Tibial nerve (tissue), 4 donors: ENCODE results near the gene HK3.

Source experiments
- EP300 ChIP-seq, 2 donors: sonication (generic); formaldehyde crosslinking; IDR thresholded peaks; one replicate each; pipeline ENCODE4 v1.6.1; 2017; ENCODE audit warnings: antibody characterized with exemption in 2 of 2, mild to moderate bottlenecking in 1 of 2
- TF ChIP-seq, protein P1 (sequence below), 5 experiments: fragments of 200-600 bp in 3 of 5; fragments of 450-650 bp in 2 of 5; sonication (generic) in 3 of 5; IDR thresholded peaks; one replicate each; pipeline ENCODE4 v1.5.1; 2016 to 2019; ENCODE audit warnings: antibody characterized with exemption in 5 of 5, mild to moderate bottlenecking in 3 of 5, moderate library complexity in 2 of 5

DNA sequence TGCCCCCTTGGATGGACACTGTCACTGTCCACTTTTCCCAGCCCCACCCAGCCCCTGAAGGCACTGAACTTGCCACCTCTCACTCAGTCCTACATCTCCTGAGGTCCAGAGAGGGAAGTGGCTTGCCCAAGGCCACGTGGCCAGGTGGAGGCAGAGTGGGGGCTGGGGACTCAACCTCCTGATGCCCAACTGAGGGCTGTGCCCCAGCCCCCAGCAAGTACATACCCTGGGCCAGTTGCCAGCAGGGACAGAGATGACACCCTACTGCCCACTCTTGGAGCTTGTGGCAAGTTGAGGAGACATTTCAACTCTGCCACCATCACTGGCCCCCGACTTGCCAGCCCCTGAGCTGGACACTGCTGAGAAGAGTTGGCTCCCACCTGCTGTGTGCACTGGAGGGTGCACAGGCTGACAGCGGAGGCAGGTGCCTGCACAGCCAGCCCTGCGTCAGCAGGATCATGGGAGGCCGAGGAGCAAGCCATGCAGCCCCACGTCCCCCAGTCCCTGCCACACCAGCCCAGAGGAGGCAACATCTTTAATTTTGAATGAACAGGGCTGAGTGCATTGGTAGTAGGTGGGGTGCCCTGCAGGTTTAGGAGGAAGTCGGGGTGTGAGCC, 49.4 kb downstream of the HK3 start:
- no peak for TF ChIP-seq EP300 (IDR thresholded peaks at IDR 0.05)
- TF ChIP-seq, protein P1, sequence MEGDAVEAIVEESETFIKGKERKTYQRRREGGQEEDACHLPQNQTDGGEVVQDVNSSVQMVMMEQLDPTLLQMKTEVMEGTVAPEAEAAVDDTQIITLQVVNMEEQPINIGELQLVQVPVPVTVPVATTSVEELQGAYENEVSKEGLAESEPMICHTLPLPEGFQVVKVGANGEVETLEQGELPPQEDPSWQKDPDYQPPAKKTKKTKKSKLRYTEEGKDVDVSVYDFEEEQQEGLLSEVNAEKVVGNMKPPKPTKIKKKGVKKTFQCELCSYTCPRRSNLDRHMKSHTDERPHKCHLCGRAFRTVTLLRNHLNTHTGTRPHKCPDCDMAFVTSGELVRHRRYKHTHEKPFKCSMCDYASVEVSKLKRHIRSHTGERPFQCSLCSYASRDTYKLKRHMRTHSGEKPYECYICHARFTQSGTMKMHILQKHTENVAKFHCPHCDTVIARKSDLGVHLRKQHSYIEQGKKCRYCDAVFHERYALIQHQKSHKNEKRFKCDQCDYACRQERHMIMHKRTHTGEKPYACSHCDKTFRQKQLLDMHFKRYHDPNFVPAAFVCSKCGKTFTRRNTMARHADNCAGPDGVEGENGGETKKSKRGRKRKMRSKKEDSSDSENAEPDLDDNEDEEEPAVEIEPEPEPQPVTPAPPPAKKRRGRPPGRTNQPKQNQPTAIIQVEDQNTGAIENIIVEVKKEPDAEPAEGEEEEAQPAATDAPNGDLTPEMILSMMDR (IDR thresholded peaks at IDR 0.05), result no peak
